NCI-H82 treated with DMSO at 0.1 percent for 48 hours (cell line): Measurements from ENCODE around the gene ADAMTS12.

Experiments used
- DNase-seq: peaks from one replicate; lab custom pipeline; 2025; ENCODE audit not compliant: unreplicated experiment; lab: John Stamatoyannopoulos, UW

The ADAMTS12 gene

GRCh38 chr5:33843579-33843978, 48.2 kb downstream of the ADAMTS12 start:
- DNase-seq = no peak

DNA sequence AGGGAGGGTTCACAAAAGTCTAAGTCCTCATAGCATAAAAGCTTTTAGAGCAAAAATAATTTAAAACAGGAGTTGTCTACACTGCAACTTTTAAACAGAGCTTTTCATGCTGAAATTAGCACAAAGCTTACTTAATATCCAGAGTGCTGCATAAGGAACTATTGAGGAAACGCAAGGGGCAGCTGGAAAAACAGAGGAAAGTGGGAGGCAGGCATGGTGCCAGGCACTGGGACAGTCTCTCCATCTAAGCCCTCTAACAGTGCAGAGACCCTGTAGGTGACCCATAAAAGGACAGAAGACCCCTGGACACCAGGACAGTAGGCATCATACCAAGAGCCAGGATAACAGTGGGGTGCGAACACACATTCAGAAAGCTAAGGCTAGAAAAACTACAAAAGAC, 49.3 kb downstream of the ADAMTS12 start:
- no peak for DNase-seq

DNA sequence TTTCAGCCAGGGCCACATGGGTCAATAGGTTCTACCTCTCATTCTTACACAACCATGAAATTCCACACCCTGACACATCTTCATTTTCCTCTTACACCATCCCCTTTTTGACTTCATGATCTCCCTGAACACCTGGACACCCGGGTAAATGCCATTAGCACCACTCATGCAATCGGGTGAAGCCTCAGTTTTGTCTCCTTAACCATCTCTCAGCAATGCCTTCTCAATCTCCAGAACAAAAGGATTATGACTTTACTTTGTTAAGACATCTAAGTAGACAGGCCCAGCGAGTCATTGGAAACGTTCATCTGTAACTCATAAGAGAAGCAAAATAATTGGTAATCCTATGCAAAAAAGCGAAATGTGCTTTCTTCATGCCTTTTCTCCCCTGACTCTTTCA, 49.9 kb downstream of the ADAMTS12 start:
- DNase-seq = no peak

GRCh38 chr5:33840927-33841547, 50.8 kb downstream of the ADAMTS12 start:
- DNase-seq = no peak

DNA sequence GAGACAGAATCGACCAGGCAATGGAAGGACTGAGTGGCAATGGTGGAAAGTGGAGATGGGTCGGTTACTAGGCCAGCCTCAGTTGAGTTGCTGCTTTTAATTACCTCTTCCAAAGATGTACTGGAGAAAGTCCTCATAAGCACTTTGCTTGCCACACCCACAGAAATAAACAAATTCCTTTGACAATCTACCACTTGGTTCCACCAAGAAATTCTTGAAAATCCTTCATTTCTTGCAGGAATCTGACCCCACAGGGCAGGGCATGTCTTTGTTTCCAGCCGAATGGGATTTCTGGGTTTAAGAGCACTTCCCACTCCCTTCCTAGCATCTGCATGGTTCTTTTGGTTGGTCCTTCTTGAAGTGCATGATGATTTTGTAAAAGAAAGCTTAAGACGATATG, 54.5 kb downstream of the ADAMTS12 start:
- no peak for DNase-seq

- no peak for DNase-seq
These were observed 57.5 kb downstream of the ADAMTS12 start for GRCh38 chr5:33834334-33834733.

DNA sequence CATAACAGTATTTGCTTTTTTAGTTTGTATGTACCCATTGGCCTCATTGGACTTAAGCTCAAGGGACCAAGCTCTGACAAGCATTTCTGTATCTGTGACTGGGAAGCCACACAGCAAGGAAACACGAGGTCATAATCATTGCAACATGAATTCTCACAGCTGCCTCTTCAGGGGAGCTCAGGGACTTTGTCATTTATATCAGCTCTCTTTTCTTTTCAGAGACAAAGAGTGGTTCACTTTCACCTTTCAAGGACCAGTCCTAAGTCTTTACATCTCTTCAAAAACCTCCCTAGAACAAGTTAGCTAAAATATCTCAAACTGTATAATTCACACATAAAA, 58.6 kb downstream of the ADAMTS12 start:
- no peak for DNase-seq

DNA sequence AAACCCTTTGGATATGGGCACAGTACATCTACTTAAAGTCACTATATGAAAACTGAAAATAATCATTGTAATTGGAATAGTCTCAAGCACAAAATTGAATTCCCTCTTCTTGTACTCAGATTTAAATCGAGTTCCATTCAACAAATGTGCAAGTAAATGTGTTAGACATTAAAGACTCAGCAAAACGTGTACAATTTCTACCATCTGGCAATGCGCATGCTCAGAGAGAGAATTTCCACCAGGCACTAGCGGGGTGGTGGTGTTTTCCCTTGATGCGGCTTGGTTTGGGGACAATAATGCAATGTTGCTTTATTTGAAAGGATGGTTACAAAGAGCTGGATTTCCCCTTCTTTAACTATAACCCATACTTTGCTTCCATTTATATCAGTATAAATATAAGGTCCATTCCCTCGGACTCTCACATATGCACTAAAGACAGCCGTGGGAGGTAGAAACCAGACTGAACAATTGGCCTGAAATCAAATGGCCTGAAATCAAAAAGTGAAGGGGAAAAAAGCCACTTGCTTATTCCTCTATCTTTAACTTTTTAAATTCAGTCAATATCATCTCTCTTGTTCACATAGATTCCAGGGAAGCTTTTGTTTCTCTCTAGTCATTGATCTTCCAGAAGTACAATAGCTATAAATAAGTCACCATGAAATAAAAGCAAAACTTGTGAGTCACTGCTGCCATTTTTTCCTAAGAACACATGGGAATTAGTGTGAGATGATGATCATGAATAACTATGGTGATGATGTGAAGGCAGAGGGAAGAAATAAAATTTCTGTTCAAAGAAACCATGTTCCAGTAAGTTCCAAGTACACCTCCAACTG, 59.2 kb downstream of the ADAMTS12 start:
- DNase-seq = no peak

GRCh38 chr5:33831041-33831440, 60.7 kb downstream of the ADAMTS12 start:
- DNase-seq = no peak

- DNase-seq = no peak
These were observed 62.4 kb downstream of the ADAMTS12 start for GRCh38 chr5:33829430-33829829.

DNA sequence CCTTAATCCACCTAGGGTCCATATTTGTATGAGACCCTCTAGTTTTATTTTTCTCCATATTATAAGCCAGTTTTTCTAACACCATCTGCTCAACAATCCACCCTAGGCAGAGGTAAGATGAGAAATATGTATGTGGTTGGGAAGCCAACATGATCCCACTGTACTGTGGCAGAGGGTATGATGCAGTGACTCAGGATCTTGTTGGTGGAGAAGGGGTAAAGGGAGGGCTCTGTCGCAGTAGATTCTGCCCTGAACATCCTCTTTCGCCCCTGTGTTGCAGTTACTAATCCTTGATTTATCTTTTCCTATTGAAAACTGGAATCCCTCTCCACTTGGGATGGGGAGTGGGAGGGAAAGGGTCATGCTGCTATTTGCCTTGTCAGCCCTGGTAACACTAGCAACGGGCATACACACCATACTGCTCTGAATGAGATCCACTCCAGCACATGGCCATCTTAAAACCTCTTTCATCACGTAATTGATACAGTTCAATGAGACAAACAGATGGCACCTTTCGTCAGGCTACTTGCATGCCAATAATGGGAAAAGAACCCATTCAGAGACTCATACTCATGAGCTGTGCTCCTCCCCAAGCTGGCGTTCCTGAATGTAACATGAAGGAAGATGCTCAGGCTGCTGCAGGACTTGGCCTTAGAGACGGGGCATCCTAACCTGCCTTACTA, 63.0 kb downstream of the ADAMTS12 start:
- no peak for DNase-seq

GRCh38 chr5:33827885-33828284, 63.9 kb downstream of the ADAMTS12 start:
- DNase-seq = no peak

DNA sequence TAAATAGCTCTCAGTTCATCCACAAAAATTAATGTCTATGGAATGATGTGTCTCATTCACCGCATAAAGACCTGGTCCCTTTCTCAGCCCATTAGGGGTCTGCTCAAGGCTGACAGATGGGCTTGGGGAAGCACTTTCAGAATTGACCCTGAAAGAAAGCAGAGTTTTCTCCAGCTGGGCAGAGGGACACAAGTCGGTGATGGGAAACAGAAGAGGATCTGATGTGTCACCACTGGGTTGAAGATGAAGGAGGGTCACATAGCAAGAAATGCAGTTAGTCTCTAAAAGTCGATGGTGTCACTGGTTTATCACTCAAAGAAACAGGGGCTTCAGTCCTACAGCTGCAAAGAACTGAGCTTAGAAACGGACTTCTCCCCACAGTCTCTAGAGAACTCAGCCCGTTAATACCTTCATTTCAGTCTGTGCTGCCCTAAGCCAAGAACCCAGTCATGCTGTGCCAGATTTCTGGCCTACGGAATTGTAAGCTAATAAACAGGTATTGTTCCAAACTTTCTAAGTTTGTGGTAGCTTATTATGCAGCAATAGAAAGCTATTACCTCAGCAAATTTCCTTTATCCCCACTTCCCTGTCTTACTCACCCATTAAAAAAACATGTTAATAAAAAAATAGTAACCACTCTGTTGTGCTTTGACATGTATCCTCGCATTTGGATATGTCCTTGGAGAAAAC, 64.6 kb downstream of the ADAMTS12 start:
- DNase-seq = no peak

GRCh38 chr5:33824516-33825195, 67.1 kb downstream of the ADAMTS12 start:
- no peak for DNase-seq

GRCh38 chr5:33817301-33817700, 74.5 kb downstream of the ADAMTS12 start:
- no peak for DNase-seq

- DNase-seq = no peak
These were observed 75.0 kb downstream of the ADAMTS12 start for GRCh38 chr5:33816791-33817190.

- no peak for DNase-seq
These were observed 79.0 kb downstream of the ADAMTS12 start for GRCh38 chr5:33812746-33813145.

- no peak for DNase-seq
These were observed 81.2 kb downstream of the ADAMTS12 start for GRCh38 chr5:33810491-33811120.

DNA sequence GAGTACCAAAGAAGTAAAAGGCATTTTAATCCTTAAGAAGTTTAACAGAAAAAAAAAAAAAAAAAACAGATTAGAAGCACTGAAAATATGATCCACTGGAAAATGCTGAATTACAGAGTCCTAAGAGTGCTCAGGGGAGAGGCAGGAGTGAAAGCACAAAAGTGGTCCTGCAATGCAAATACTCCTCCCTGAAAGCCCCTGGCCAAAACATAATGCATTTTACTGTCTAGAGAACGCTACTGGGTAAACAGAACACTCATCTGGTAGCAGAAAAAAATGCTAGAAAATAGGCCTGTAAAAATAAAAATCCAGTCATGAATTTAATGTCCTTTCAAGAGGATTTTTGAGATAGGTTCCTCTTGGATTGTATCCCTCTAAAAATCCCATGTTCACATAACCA, 81.9 kb downstream of the ADAMTS12 start:
- no peak for DNase-seq

GRCh38 chr5:33808699-33809098, 83.1 kb downstream of the ADAMTS12 start:
- no peak for DNase-seq

DNA sequence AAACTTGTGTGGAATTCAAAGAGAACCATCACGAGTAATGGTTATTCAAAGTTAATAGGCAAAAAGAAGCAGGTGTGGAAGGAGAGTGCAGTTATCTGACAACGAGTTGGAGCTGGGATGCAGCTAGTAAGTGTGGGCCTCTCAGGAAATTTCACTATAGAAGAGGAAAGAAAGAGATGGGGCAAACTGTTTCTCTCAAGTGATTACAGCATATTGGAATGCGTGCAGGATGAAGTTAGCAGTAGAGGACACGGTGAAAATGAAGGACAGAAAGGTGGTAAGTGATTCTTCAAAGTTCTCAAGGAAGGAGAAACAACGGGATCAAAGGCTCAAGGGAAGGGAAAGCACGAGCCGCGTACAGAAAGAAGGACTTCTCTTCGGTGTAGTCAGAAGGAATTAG, 84.0 kb downstream of the ADAMTS12 start:
- DNase-seq = no peak
